Ectodermal cell (in vitro differentiated cells): ENCODE measurements around the gene PTGER1.
"Not testable (repeated sequence)": the region's sequence is repeated elsewhere in the genome, so short reads cannot be mapped to it uniquely, and the experiment has no call there.

Experiments used
- H3K27ac ChIP-seq: 2 replicates; pipeline ENCODE4 v1.7.0; 2013; ENCODE audit warnings: mild to moderate bottlenecking, low read depth, low read length; ENCODE audit not compliant: insufficient read depth, poor library complexity, severe bottlenecking
- H3K27me3 ChIP-seq: 2 replicates; pipeline ENCODE4 v1.7.0; 2013; ENCODE audit warnings: mild to moderate bottlenecking, low read length; ENCODE audit not compliant: insufficient read depth, control insufficient read depth, poor library complexity, severe bottlenecking
- H3K36me3 ChIP-seq: one replicate; pipeline ENCODE4 v1.7.0; 2013; ENCODE audit warnings: low read length; ENCODE audit not compliant: control insufficient read depth, insufficient read depth
- H3K4me1 ChIP-seq: one replicate; pipeline ENCODE4 v1.7.0; 2013; ENCODE audit warnings: low read length; ENCODE audit not compliant: control insufficient read depth, insufficient read depth
- H3K4me3 ChIP-seq: 2 replicates; pipeline ENCODE4 v1.7.0; 2013; ENCODE audit warnings: low read depth, low read length, control low read depth; ENCODE audit not compliant: insufficient read depth
- H3K9me3 ChIP-seq: 2 replicates; pipeline ENCODE4 v1.7.0; 2013; ENCODE audit warnings: mild to moderate bottlenecking, low read length, moderate library complexity; ENCODE audit not compliant: control insufficient read depth
- WGBS, 2 experiments: methylation state at CpG; one replicate each; pipeline ENCODE4 v1.1.7; 2013; ENCODE audit warnings: missing lambda C conversion rate in 2 of 2; 5-methylcytosine and 5-hydroxymethylcytosine counted together

The PTGER1 gene

GRCh38 chr19:14459703-14460102 lies 15.5 kb downstream of the PTGER1 start:
- Histone ChIP-seq H3K27me3 (no peaks in the 10 kb centered on the region), H3K4me3 (no peak overlapping the region), H3K9me3 (no peaks in the 10 kb centered on the region), H3K4me1 (no peaks in the 10 kb centered on the region), H3K36me3 (peaks cover 22% of the 10 kb centered on the region), H3K27ac (no peak overlapping the region)
- WGBS, 2 experiments: 92 to 96% methylated on average over 5 of the region's 5 CpGs

GRCh38 chr19:14452303-14452702 lies 22.9 kb downstream of the PTGER1 start:
- H3K27me3 ChIP-seq, H3K9me3 ChIP-seq, H3K4me1 ChIP-seq, H3K4me3 ChIP-seq, H3K27ac ChIP-seq: not testable (repeated sequence)
- peaks cover 29% of the 10 kb centered on the region for H3K36me3 ChIP-seq
- 86 to 91% methylated on average over 3 of the region's 3 CpGs for WGBS, 2 experiments

GRCh38 chr19:14450876-14451275 lies 24.3 kb downstream of the PTGER1 start:
- no peaks in the 10 kb centered on the region for H3K4me1 ChIP-seq
- no peak overlapping the region for H3K4me3 ChIP-seq
- no peaks in the 10 kb centered on the region for H3K27me3 ChIP-seq
- no peak overlapping the region for H3K27ac ChIP-seq
- H3K9me3 ChIP-seq: no peaks in the 10 kb centered on the region
- H3K36me3 ChIP-seq: peaks cover 40% of the 10 kb centered on the region
- 95 to 96% methylated on average over 19 of the region's 19 CpGs for WGBS, 2 experiments

GRCh38 chr19:14450168-14450874 lies 24.8 kb downstream of the PTGER1 start:
- WGBS, 2 experiments: 87% methylated on average over 30 of the region's 30 CpGs
- Histone ChIP-seq H3K27me3 (no peaks in the 10 kb centered on the region), H3K4me1 (no peaks in the 10 kb centered on the region), H3K9me3 (no peaks in the 10 kb centered on the region), H3K36me3 (peaks cover 42% of the 10 kb centered on the region), H3K4me3 (no peak overlapping the region), H3K27ac (no peak overlapping the region)

- H3K36me3 ChIP-seq: peaks cover 47% of the 10 kb centered on the region
- H3K4me1 ChIP-seq: no peaks in the 10 kb centered on the region
- WGBS, 2 experiments: 95 to 96% methylated on average over 6 of the region's 6 CpGs
- H3K9me3 ChIP-seq: no peaks in the 10 kb centered on the region
- H3K27me3 ChIP-seq: no peaks in the 10 kb centered on the region
- H3K4me3 ChIP-seq: no peak overlapping the region
- H3K27ac ChIP-seq: no peak overlapping the region
These were observed 25.8 kb downstream of the PTGER1 start for GRCh38 chr19:14449321-14449720.

GRCh38 chr19:14446336-14447036 lies 28.7 kb downstream of the PTGER1 start:
- Histone ChIP-seq H3K4me1 (no peaks in the 10 kb centered on the region), H3K4me3 (no peak overlapping the region), H3K9me3 (no peaks in the 10 kb centered on the region), H3K36me3 (peaks cover 52% of the 10 kb centered on the region), H3K27ac (no peak overlapping the region), H3K27me3 (no peaks in the 10 kb centered on the region)
- 93 to 96% methylated on average over 10 of the region's 10 CpGs for WGBS, 2 experiments

- H3K9me3 ChIP-seq: no peaks in the 10 kb centered on the region
- H3K4me1 ChIP-seq: no peaks in the 10 kb centered on the region
- no peak overlapping the region for H3K27ac ChIP-seq
- H3K27me3 ChIP-seq: no peaks in the 10 kb centered on the region
- peaks cover 35% of the 10 kb centered on the region for H3K36me3 ChIP-seq
- H3K4me3 ChIP-seq: no peak overlapping the region
- 93 to 95% methylated on average over 14 of the region's 14 CpGs for WGBS, 2 experiments
These were observed 31.4 kb downstream of the PTGER1 start for GRCh38 chr19:14443632-14444216.

- Histone ChIP-seq H3K27ac (no peak overlapping the region), H3K36me3 (peaks cover 30% of the 10 kb centered on the region), H3K4me1 (no peaks in the 10 kb centered on the region), H3K4me3 (no peak overlapping the region), H3K27me3 (no peaks in the 10 kb centered on the region), H3K9me3 (no peaks in the 10 kb centered on the region)
- 96 to 98% methylated on average over 16 of the region's 16 CpGs for WGBS, 2 experiments
These were observed 32.1 kb downstream of the PTGER1 start for GRCh38 chr19:14442891-14443631.

- no peak overlapping the region for H3K27ac ChIP-seq
- 94% methylated on average over 34 of the region's 34 CpGs for WGBS, 2 experiments
- no peaks in the 10 kb centered on the region for H3K4me1 ChIP-seq
- H3K27me3 ChIP-seq: no peaks in the 10 kb centered on the region
- peaks cover 23% of the 10 kb centered on the region for H3K36me3 ChIP-seq
- no peaks in the 10 kb centered on the region for H3K9me3 ChIP-seq
- H3K4me3 ChIP-seq: no peak overlapping the region
These were observed 33.9 kb downstream of the PTGER1 start for GRCh38 chr19:14441041-14441938.
